Urinary bladder (tissue), 4 donors: ENCODE results near the gene TEX36. TPM values are rescaled to one million over a fixed set of nuclear protein-coding genes. Genes with fewer than 3 reads are reported as not detected.
"Not testable (repeated sequence)": the region's sequence is repeated elsewhere in the genome, so short reads cannot be mapped to it uniquely, and the experiment has no call there.

Source experiments
- DNase-seq: peaks from one replicate; pipeline ENCODE4 v3.0.0-alpha.2; 2015; ENCODE audit errors: extremely low spot score
- H3K27ac ChIP-seq: one replicate; pipeline ENCODE4 v1.5.1; 2013; ENCODE audit warnings: low read depth, mild to moderate bottlenecking, moderate library complexity
- H3K36me3 ChIP-seq: one replicate; pipeline ENCODE4 v1.6.1; 2013; ENCODE audit warnings: mild to moderate bottlenecking, moderate library complexity; ENCODE audit not compliant: insufficient read depth
- H3K4me1 ChIP-seq: one replicate; pipeline ENCODE4 v1.6.1; 2013; ENCODE audit warnings: mild to moderate bottlenecking, moderate library complexity; ENCODE audit not compliant: insufficient read depth
- H3K4me3 ChIP-seq: one replicate; pipeline ENCODE4 v1.5.1; 2013; ENCODE audit warnings: low read depth, low read length
- WGBS: extraction: QIAGEN DNeasy Blood & Tissue Kit; methylation state at CpG from one replicate; pipeline ENCODE4 v1.1.7; 2013; 5-methylcytosine and 5-hydroxymethylcytosine counted together
- polyA plus RNA-seq: library from polyadenylated mRNA; stranded (reverse); fragments of 200-250 nt; gene quantifications from one replicate; pipeline ENCODE4 v1.2.3, GENCODE V29; 2013
- total RNA-seq: library from RNA; depleted of rRNA; stranded (reverse); fragments of >200 nt; gene quantifications from one replicate; pipeline ENCODE4 v1.2.3, GENCODE V29; 2014
- donor health status: healthy with polysubstance abuse.
- donor health status: healthy.

The TEX36 gene
- total and polyA plus RNA-seq, 2 donors = not detected

DNA sequence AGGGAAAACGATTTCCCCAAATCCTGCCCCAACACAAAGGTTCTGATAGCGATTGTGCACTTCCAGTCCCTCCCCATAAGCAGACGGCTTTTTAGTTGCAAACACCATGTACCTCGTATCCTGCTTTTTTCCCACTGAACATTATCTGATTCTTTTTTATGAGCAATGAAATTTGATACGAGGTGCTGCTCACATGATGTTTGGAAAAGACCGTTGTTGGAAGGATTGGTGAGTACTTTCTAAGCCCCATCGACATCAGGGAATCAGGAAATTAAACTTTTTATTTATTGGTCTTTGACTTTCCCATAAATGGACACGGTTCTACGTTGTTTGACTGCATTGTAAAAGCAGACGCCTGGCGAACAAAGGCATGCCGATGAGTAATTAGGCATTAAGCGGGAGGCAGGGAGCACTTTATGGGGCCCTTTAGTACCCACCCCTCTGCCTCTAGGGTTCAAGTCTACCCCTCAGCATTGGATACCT is 49.4 kb downstream of the TEX36 start:
- Histone ChIP-seq H3K27ac (no peak overlapping the region), H3K4me3 (no peak overlapping the region), H3K4me1 (peaks cover 2% of the 10 kb centered on the region), H3K36me3 (no peaks in the 10 kb centered on the region)
- DNase-seq = peak; percentile 28
- 21% methylated on average over 13 of the region's 13 CpGs for WGBS

DNA sequence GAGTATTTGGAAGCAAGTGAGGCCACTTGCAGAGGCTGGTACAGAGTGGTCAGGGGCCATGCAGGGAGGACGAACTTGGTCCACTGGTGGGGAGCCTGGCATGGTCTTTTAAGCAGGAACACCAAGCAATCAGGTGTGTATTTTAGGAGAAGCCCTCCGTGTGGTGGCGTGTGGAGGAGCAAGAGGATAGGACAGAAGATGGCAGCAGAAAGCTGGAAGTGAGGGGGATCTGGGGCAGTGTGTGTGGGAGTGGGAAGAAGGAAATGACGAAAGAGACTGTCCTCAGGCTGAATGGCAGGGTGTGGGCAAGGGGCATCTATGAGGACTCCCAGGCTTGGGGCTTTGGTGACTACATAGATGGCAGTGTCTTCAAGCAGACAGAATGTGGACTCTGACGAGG is 51.2 kb downstream of the TEX36 start:
- peaks cover 2% of the 10 kb centered on the region for H3K4me1 ChIP-seq
- no peak overlapping the region for H3K4me3 ChIP-seq
- 87% methylated on average over 5 of the region's 5 CpGs for WGBS
- no peak for DNase-seq
- no peak overlapping the region for H3K27ac ChIP-seq
- H3K36me3 ChIP-seq = no peaks in the 10 kb centered on the region

DNA sequence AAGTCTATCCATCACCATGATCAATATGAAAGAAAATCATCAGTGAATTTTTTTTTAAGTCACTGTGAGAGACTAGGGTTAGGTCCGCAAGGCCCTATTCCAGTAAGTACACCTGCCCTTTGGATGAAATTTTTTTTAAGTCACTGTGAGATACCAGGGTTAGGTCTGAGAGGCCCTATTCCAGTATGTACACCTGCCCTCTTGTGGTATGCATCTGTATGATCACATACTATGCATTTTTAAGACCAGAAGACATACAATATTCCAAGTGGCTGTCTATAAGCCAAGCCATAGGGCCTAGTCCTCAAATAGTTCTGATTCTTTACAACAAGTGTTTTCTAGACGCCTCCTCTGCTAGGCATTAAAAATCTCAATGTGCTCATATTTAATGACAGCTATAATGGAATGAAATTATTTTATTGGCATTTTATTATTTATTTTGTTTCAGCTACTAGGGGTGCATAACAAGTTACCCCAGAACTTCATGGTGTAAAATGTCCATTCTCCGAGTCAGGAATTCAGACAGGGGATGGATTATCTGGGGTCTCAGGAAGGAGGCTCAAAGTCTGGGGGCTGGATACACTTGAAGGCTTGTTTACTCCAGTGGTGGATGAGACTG is 53.1 kb downstream of the TEX36 start:
- Histone ChIP-seq H3K27ac (no peak overlapping the region), H3K36me3 (no peaks in the 10 kb centered on the region), H3K4me3 (no peak overlapping the region), H3K4me1 (peaks cover 2% of the 10 kb centered on the region)
- DNase-seq = peak; percentile 13
- 90% methylated on average over 3 of the region's 3 CpGs for WGBS

DNA sequence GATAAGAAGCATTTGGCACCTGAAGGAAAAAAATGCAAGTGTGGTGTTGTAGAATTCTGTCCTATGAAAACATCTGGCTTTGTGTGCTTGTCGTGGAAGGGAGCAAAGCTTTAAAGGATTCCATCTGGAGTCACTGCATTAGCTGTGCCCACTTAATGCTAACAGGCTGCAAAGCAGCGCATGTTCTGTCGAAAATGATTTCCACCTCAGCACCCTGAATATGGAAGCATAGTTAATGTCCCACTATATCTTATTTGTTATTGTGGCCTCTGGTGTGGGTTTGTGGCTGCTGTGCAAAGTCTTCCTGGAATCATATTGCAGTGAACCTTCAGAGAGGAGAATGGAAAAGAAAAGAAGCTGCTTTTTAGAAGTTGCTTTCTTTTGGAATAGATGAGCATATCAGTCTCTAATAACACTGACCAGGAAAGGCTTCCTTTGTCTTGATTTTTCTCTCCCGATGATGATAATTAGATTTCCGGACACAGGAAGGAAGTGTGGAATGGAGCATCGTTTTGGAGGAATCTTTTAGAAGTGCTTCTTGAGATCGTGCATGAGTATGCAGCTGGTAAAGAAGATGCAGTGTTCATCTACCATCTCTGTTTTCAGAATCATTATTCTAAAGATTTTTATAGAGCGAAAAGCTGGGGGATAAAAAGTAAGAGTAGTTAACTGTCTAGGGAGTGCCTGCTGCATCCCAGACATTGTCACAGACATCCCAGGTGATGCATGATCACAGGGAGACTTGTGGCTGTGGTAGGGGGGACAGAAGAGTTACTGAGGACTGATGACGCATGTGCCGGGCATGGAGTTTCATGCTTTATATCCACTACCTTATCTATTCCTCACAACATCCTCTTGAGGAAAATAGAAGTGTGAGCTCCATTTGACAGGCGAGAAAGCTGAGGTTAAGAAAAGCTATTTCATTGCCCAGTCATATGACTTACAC is 54.6 kb downstream of the TEX36 start:
- WGBS = 62% methylated on average over 11 of the region's 11 CpGs
- Histone ChIP-seq H3K27ac (no peak overlapping the region), H3K4me1 (no peaks in the 10 kb centered on the region), H3K36me3 (no peaks in the 10 kb centered on the region), H3K4me3 (no peak overlapping the region)
- DNase-seq = no peak

DNA sequence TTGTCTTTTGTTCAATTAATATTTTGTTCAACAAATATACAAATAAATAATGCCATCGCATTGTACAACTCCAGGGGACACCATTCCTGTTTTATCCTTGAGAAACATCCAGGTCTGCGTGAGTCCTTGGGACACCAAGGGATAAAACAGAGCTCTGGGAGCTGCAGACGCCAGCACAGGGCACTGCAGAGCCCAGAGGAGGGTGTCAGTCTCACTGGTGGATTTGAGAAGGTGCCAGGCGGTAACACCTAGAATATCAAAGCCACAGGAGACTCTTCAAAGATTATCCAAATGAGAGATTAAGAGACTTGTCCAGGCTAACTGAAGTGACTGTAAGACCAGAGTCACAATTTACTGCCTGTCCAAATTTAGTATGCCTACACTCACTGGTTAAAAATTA is 55.3 kb downstream of the TEX36 start:
- H3K4me3 ChIP-seq = no peak overlapping the region
- no peaks in the 10 kb centered on the region for H3K4me1 ChIP-seq
- no peak overlapping the region for H3K27ac ChIP-seq
- H3K36me3 ChIP-seq = no peaks in the 10 kb centered on the region
- no peak for DNase-seq
- 81% methylated on average over 4 of the region's 4 CpGs for WGBS

DNA sequence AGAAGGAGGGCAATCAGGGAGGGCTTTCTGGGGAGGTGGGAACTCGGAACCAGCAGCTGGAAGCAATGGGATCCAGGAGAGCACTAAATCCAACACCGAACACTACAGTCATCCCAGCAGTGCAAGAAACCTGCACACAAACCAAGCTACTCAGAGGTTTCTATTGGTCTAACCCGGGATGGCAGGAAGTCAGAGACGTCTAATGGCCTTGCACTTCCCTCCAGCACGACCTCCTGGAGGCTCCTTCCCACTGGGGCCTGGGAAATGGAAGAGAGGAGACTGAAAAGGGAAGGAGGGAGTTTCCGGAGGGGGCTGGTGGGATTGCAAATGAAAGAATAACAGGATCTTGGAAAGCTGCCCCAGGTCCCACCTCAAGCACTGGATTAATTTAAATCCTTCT is 56.3 kb downstream of the TEX36 start:
- DNase-seq = no peak
- H3K27ac ChIP-seq = no peak overlapping the region
- H3K36me3 ChIP-seq = no peaks in the 10 kb centered on the region
- 58% methylated on average over 6 of the region's 6 CpGs for WGBS
- H3K4me3 ChIP-seq = no peak overlapping the region
- H3K4me1 ChIP-seq = no peaks in the 10 kb centered on the region

DNA sequence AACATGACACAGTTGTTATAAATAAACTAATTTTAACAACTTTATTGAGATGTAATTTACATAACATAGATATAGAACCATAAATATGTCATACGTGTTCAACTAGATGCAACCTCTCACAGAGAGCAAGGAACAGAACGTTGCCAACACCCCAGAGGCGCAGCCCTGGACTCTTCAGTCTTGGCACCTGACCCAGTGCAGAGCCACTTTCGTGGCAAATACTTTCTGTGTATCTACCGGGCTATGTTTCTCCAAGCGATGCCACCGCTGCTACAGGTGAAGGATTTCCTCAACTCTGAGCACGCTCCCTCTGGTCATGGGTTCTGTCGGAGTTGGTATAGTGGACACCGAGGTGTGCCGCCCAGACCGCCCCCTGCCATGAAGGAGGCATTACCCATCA is 57.4 kb downstream of the TEX36 start:
- no peak overlapping the region for H3K4me3 ChIP-seq
- no peaks in the 10 kb centered on the region for H3K36me3 ChIP-seq
- no peaks in the 10 kb centered on the region for H3K4me1 ChIP-seq
- DNase-seq = no peak
- H3K27ac ChIP-seq = no peak overlapping the region
- 69% methylated on average over 12 of the region's 12 CpGs for WGBS

DNA sequence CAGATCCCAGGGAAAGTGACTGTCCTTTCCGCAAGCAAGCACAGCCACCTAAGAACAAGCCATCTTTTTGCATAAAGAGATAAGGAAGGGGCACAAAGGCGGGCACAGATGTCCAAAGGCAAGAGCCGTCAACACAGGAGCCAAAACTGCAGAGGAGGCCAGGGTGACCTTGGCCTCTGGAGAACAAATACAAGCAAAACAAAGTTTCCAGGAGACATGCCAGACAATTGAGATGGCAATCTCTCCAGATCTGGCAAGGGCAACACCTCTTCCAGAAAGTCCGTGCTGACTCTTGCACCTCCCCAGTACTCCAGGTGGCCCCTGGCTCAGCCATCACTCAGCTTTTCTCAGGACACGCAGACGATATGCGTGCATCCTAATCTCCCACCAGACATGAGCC is 58.2 kb downstream of the TEX36 start:
- DNase-seq = no peak
- no peaks in the 10 kb centered on the region for H3K36me3 ChIP-seq
- no peaks in the 10 kb centered on the region for H3K4me1 ChIP-seq
- H3K27ac ChIP-seq = no peak overlapping the region
- H3K4me3 ChIP-seq = no peak overlapping the region
- WGBS = 80% methylated on average over 7 of the region's 7 CpGs

DNA sequence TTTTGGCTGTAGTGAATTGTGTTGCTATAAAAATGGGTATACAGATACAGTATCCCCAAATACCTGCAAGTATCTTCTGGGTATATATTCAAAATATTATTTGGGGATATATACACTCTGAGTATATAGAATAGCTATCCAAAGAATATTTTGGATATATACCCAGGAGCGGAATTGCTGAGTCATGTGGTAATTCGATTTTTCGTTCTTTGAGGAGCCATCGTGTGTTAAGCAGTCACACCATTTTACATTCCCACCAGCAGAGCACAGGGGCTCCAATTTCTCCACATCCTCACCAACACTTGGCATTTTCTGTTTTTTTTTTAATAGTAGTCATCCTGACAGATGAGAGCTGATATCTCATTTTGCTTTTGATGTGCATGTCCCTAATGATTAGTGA is 61.9 kb downstream of the TEX36 start:
- WGBS = 91% methylated on average over 4 of the region's 4 CpGs
- no peak overlapping the region for H3K27ac ChIP-seq
- H3K4me1 ChIP-seq = no peaks in the 10 kb centered on the region

DNA sequence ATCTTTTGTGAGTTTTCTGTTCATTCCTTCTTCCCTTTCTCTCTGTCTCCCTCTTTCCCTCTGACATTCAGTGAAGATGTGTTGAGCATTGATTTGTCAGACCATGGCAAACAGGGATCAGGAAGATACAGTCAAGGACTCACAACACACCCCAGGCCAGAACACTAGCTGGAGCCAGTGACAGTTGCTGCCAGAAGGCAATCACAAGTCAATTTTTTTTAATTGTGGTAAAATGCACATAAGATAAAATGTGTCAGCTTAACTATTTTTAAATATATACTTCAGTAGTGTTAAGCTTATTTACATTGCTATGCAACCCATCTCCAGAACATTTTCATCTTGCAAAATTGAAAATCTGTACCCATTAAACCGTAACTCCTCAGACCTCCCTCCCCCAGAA is 62.6 kb downstream of the TEX36 start:
- no peak for DNase-seq
- Histone ChIP-seq H3K36me3 (no peaks in the 10 kb centered on the region), H3K27ac (no peak overlapping the region), H3K4me1 (no peaks in the 10 kb centered on the region), H3K4me3 (no peak overlapping the region)
- WGBS = 39% methylated on average over 1 of the region's 1 CpG

More for the DNA sequence above, 61.9 kb downstream of the TEX36 start:
- DNase-seq = no peak
- H3K4me3 ChIP-seq = no peak overlapping the region
- H3K36me3 ChIP-seq = no peaks in the 10 kb centered on the region

DNA sequence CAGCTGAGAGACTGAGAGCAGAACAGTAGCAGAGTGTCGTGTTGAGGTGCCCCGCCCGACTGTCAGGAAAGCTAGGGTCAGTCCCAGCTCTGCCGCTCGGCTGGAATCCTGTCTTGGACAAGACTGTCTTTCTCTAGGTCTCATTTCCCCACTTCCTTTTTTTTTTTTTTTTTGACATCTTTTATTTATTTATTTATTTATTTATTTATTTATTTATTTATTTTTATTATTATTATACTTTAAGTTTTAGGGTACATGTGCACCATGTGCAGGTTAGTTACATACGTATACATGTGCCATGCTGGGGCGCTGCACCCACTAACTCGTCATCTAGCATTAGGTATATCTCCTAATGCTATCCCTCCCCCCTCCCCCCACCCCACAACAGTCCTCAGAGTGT is 69.9 kb downstream of the TEX36 start:
- not testable (repeated sequence) for H3K27ac ChIP-seq, H3K4me1 ChIP-seq, H3K36me3 ChIP-seq, H3K4me3 ChIP-seq, DNase-seq
- 90% methylated on average over 8 of the region's 8 CpGs for WGBS

DNA sequence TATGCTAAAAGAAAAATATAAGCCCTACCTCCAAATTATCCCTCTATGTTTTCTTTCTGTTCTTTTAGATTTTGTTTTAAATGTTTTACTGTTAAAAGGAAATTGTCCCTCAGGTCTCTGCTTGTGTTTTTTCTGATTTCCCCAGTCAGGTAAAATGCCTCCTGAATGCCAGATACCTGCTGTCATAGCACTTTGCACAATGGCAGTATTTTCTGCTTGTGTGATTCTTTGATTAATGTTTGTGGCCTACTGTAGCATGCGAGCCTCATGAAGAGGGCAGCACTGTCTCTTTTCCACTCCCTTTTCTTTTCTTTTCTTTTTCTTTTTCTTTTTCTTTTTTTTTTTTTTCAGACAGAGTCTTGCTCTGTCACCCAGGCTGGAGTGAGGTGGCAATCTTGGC is 71.2 kb downstream of the TEX36 start:
- Histone ChIP-seq H3K36me3 (no peaks in the 10 kb centered on the region), H3K4me1 (no peaks in the 10 kb centered on the region), H3K4me3 (no peak overlapping the region), H3K27ac (no peak overlapping the region)
- DNase-seq = no peak
- 80% methylated on average over 1 of the region's 1 CpG for WGBS

DNA sequence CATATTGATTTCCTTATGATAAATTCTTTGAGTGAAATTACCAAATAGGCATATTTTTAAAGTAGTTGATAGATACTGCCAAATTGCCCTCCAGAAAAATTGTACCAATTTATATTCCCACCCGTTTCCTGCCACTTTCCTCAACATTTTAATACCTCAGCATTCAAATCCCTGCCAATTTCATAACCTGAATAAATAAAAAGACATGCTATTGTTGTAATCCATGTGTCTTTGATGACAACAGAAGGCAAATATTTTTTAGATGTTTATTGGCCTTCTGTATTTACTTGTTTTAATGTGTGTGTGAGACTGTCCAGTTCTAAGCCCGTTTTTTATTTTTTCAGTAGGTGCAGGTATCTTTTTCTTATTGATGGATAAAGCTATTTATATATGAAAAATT is 71.7 kb downstream of the TEX36 start:
- H3K4me1 ChIP-seq = no peaks in the 10 kb centered on the region
- H3K4me3 ChIP-seq = no peak overlapping the region
- H3K36me3 ChIP-seq = no peaks in the 10 kb centered on the region
- 58% methylated on average over 2 of the region's 2 CpGs for WGBS
- no peak for DNase-seq
- H3K27ac ChIP-seq = no peak overlapping the region

DNA sequence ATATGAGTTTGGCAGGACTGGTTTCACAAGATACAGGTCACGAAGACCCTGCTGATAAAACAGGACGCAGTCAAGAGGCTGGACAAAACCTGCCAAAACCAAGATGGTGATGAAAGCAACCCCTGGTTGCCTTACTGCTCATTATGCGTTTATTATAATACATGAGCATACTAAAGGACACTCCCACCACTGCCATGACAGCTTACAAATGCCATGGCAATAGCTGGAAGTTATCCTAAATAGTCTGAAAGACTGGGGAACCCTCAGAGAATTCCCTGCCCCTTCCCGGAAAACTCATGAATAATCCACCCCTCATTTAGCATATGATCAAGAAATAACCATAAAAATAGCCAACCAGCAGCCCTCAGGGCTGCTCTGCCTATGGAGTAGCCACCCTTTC is 73.1 kb downstream of the TEX36 start:
- H3K4me1 ChIP-seq = no peaks in the 10 kb centered on the region
- no peak overlapping the region for H3K27ac ChIP-seq
- WGBS = 87% methylated on average over 4 of the region's 4 CpGs
- DNase-seq = no peak
- H3K4me3 ChIP-seq = no peak overlapping the region
- H3K36me3 ChIP-seq = no peaks in the 10 kb centered on the region
